HG03460 (cell line): ENCODE measurements around the gene RPL31.
A peak's percentile ranks its signal among the peaks of the same experiment; 100 is the strongest.

Experiments
- ATAC-seq: cut with Tn5 transposase; IDR thresholded peaks from one replicate; pipeline ENCODE4 v1.9.1; 2021; ENCODE audit not compliant: unreplicated experiment

The RPL31 gene

DNA sequence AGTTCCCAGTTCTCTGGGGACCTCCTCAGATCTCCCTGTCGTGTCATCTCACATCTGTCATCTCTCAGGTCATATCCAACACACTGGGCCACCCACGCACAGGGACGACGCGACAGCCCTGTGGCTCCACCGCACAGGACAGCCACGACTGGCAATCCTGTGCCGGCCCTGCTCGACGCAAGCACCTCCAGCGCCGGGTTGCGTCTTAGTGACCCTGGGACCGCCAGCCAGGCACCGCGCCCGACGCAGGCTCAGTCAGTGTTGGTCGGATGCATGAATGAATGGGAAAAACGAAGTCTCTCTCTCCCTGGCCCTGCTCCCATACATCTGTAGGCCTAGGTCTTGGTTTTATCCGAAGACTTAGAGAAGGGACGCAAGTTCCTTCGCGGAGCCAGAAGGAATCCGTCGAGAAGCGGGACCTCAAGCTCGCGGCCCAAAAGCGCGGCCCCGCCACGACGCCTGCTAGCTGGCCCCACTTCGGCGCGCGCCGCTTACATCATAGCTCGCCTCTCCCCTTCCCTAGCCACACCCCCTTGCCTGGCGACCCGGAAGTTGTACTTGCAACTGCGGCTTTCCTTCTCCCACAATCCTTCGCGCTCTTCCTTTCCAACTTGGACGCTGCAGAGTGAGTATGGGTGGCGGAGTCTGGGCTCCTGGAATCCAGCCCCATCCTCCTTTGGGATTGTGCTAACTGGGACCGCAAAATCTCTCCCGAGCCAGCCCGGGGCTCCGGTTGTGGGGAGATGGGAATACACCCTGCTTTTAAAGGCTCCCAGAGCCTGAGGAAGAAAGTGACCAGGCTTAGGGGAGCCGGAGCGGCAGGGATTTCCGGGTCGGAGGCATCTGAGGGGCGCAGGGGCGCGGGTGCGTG lies at the start of gene RPL31:
Gene RPL31, plus strand, starts transcription at position 599 of the 871 bp plus-strand sequence. CDS start 413 bp downstream, outside the sequence.
- ATAC-seq, result peak; percentile 97

DNA sequence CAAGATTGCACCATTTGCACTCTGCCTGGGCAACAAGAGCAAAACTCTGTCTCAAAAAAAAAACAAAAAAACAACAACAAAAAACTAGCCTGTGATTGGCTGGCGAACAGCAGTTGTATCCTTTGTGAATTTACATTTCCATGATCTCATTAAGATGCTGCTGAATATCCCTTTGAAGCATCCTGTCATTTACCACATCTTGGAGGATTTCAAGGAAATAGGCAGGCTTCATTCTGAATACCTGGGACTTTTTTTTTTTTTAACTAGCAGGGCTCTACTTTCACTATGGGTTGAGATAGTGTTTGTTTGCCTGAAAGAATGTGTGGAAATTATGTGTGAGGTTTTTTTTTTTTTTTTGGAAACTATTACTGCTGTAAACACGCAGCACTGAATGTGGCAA lies 49.6 kb upstream of the RPL31 start:
- no peak for ATAC-seq

DNA sequence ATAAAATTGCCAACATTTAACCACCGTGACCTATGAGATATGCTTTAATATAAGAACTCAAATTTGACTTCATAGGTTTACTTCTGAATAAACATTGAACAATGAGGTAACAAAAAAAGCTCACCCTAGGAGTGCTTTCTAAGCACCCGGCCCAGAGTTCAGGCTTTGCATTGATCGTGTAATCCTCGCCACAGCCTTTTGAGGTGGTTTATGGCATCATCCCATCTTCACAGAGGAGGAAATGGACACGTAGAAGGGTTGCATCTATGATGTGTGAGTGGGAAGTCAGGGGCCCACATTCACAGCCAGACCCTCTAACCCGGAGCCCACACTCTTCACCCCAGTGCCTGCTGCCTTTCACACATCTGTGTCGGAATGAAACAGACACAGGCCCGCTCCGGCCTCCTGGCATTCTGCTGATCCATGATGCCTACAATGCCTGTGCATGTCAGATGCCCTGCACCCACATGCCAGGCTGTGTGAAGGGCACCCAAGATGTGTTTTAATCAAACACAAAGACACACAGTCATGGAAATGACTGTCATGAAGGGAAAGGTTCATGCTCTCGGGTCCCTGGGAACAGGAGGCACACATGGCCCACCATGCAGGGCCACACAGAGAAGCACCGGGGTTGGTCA lies 48.6 kb upstream of the RPL31 start:
- no peak for ATAC-seq

DNA sequence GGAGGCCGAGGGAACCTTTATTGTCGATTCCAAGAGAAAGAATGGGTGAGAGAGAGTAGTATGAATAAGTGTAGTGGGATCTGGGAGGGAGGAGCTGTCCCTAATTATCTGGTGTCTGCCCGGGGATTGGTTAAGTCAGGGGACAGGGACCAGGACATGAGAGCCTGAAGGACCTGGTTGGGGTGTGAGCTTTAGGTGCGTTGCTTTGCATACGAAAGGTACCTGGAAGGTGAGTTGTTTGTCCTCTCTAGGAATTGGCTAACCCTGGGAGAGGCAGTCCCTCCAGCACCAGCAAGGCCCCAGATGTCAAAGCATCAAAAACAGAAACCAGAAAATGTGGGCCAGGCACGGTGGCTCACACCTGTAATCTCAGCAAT lies 48.1 kb upstream of the RPL31 start:
- no peak for ATAC-seq

DNA sequence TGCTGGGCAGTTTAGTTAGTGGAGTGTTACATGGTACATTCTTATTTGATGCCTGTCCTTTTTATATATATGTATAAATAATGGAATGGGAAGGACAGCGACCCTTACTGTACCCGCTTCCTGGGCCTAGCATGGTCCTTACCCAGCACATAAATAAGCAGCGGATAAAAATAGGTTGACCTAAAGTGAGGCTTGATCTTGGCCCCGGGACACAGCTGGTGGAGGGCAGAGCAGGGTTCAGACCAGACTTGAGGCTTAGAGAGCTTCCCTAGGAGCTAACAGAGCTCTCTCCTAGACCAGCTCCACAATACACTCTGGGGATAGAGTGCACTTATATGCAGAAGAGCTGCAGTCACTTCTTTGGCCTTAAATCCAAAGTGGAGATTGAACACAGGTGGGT lies 46.9 kb upstream of the RPL31 start:
- ATAC-seq, result no peak

DNA sequence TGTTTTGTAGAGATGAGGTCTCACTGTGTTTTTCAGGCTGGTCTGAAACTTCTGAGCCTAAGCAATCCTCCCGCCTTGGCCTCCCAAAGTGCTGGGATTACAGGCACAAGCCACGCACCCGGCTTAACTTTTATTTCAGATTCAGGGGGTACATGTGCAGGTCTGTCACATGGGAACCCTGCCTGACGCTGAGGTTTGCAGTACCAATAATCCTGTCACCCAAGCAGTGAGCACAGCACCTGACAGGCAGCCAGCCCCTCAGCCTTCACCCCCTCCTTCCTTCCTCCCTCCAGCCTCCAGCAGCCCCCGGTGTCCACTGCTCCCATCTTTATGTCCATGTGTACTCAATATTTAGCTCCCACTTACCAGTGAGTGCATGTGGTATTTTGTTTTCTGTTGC lies 46.0 kb upstream of the RPL31 start:
- ATAC-seq, result no peak

DNA sequence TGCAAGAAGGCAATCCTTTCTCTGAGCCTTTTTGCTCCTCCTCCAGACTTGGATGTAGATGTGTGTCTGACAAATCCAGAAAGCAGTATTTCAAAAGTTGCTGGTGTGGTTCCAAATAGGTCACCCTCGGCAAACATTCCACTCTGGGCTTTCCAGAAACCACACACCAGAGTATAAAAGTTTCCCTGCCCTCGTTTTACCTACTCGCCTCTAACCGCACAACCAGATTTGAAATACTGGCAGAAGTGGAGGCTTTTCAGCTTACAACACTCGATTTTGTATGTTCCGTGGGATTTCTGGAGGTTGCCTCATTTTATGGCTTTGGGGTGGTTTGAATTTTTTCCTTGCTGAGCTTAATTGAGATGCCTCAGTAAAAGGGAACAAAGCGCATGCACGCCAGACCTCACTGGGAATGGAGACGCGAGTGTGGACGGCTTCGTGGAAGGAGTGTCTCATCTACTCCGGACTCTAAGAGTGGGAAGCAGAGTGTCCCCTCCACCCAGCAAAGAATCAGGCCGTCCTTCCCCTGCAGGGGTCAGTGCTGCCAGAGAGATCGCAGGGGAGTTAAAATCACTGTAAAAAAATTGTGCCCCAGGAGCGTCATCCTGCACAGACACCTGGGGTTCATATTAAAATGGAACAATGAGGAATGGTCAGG lies 44.0 kb upstream of the RPL31 start:
- no peak for ATAC-seq

DNA sequence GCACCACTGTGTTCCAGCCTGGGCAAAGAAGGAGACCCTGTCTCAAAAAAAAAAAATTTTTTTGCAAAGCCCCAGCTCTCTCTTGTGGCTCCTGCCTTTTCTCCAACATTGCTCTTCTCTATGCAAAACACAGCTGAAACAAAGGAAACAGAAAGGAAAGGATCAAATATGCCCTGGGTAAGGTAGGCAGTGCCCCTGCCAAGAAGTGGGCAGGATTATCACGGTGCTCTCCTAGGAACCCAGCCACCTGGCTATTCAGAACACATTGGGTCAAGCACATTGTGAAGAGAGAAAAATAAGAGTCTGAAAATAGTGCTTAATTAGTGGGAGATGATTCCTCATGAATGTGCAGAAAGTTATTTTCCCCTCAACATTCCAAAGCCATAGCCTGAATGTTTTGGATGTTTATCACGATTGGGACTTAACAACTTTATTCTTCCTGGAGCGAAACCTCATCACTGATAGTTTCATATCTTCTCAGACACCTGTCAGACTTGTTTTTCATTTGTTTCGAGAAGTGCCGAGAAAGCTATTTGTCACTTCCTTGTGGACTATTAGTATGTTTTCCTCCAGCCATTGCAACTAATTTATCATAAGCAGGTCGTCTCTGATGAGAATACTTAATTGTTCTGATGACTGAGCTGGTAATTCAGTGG lies 42.7 kb upstream of the RPL31 start:
- no peak for ATAC-seq

DNA sequence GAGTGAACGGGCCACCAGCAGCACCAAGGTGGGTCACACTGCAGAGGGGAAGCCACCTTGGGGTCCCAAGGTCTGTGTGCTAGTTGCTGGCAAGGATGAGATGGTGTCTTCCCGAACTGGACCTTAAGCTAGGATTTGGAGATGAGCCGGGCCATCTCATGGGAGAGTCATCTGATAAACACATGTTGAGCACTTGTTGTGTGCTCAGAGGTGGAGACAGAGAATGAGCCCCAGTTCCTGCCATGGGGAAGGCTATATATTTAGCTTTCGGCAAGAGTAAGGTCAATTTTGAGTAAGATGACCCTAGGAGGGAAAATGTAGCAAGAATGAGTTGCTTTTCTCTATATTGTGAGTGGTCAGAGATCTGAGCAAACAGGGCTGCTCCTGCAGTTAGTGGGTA lies 41.4 kb upstream of the RPL31 start:
- no peak for ATAC-seq

DNA sequence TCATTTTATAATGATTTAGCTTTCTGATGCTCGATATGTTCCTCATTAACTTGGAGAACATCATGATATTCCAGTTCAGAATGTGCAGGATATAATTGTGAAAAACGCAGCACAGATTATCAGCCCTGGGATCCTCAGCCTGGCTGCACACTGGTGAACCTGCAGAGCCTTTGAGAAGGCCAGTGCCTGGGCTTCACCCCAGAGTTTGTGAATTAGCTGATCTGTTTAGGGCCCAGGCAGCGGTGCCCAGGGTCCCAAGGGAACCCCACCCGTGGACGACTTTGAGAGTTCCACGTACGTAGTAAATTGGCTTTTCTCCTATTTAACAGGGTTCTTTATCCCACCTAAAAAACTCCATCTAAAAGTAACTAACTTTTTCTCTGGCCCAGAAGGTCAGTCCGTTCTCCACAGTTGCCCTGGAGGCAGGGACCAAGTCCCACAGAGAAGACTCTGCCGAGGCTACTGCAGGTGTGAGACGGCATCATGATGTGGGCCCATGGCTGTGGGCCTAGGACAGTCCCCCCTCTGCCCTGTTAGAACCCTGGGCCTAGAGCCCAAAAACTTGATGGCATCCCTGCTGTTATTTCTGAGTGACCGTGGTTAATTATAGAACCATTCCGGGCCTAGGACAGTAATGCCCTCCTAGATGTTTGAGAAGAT lies 39.6 kb upstream of the RPL31 start:
- ATAC-seq, result no peak

DNA sequence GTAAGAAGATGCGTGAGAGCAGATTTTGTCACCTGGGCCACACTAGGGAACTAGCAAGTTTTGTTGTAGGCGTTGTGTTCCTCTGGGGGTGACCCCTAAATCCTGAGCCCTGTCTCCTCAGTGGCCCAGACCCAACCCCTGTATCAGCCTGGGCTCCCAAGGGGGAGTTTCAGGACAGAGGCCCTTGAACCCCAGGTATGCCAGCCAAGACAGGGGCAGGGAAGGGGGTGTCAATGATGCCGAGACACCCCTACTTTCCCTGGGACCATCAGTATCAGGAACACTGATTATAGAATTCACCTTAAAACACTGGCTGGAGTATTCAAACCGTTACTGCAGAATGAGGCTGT lies 39.1 kb upstream of the RPL31 start:
- no peak for ATAC-seq

DNA sequence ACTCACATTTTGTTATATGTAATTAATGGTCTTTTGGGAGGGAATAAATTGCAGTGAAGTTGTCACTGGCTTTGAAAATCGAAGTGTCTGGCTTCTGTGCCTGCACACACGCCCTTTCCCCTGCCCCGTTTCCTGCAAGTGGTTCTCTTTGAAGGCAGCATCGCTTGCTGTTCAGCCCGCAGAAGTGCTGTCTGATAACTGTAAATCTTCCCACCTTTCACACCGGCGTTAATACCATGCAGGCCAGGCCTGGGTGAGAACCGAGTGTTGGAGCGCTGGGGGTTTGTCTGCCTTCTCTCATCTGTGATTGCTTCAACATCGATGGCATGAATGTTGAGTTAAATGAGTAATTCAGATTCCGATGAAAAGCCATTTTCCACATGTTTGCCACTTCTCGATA lies 37.9 kb upstream of the RPL31 start:
- ATAC-seq, result no peak

DNA sequence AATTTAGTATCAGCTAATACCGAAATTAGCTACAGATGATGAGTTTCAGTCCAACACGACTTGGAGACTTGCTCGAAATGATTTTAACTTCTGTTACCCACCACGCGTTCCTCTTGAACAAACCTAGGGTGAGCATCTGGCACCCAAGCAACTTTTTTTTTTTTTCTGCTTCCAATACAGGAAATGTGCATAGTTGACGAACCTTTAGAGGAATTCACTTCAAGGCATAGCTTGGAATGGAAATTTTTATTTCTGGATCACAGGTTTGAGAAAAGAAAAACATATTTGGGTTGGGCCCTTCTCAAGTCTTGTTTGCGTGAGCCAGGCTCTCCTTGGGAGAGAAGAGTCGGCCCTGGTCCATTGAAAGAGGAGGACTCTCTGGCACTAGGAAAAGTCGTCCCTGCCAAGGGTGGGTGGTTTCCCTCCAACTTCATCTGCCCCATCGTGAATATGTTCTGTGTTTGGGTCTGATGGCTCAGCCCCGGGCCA lies 37.4 kb upstream of the RPL31 start:
- ATAC-seq, result no peak

DNA sequence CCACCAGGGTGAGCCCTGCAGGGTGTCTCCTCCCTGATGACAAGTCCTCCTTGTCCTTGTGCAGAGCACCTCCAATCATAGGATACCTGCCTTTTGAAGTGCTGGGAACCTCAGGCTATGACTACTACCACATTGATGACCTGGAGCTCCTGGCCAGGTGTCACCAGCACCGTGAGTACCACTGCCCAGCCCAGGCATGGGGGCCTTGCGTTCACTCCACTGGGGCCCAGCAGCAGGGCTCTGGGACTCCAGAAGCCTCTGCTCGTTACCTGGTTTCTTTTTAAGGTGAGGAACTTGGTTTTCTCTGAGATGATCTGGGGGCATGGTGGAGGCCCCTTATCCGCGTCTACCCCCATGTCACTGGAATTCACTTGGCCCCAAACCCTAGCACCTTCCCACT lies 36.5 kb upstream of the RPL31 start:
- no peak for ATAC-seq

DNA sequence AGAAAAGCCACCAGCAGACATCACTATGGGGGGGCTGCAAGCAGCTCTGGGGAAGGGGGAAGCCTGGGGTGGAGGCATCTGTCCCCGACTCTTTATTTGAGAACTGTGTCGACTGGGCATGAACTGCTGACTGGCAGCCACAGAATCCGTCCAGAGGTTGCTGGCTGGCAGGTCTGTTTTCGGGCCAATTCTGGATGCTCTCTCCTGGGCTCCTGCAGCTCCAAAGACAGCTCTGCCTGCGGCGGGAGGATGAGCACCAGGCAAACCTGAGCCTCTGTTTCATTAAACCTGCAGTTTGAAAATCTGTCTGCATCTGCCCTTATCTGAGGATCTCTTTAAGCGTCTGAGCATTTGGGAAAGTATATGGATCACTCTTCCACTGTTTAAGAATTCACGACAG lies 34.4 kb upstream of the RPL31 start:
- ATAC-seq, result no peak

DNA sequence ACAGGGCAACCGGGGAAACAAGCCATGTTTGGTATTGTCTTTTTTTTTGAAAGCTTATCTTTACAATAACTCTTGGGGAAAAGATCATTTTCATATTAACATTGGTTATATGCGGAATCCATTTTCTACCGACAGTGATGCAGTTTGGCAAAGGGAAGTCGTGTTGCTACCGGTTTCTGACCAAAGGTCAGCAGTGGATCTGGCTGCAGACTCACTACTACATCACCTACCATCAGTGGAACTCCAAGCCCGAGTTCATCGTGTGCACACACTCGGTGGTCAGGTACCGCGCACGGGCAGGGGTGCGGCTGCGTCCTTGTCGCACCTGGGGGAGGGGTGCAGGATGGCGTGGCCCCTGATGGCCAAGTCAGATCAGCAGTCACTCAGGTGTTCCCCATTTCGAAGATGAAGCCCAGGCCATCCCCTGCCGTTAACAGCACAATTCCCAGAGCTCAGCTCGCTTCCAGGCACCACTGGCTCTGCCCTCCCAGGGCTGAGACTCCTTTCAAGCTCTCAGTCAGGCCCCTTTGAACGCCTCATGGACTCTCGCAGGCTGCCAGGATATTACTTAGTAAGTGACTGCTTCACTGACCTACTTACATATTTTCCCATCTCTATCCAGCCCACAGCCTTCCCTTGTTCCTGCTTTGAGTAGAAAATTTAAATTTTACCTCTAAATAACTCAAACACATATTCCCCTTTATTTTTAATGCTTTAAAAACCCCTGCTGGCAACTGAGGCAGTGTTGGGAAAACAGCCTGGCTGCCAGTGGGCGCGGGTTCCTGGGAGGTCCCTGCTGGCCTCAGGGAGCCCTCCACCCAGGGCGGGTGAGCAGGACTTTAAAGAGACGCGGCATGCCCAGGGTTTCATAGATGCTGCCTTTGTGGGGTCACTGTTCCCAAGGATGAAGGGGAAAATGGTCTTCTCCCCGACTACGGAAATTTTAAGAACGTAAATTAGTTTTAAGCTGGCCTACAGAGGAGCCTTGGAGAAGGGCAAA lies 33.6 kb upstream of the RPL31 start:
- ATAC-seq, result no peak

DNA sequence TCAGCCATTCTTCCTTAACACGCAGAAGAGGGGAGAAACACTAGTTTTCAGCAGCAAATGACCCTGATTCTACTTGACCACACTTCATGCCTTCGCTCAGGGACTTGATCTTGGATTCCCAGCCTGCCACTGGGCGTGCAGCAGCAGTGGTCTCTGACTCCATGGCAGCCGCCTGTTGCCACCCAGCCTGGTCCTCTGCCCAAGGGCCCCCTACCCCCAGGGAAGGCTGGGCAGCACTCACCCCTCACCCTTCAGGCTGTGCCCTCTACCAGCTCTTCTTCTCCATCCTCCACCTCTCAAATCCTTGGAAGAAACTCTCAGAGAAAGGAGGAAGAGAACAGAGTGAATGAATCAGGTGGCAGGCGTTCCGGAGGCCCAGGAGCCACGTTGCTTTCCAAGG lies 32.1 kb upstream of the RPL31 start:
- ATAC-seq, result no peak

DNA sequence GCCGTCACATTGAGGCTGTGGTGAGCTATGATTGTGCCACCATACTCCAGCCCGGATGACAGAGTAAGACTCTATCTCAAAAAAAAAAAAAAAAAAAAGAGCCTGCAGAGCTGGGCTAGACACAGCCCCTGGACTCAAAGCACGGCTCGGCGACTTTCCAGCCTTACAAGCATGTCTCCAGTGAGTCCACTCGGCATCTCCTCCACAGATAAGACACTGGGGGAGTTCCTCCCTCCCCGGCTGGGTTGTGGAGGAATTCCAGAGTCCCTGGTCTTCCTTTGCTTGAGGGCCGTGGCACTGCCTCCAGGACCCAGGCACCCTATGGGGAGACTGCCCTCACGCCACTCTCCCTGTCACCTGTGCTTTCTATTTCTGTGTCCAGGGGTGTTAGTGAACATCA lies 30.9 kb upstream of the RPL31 start:
- ATAC-seq, result no peak

DNA sequence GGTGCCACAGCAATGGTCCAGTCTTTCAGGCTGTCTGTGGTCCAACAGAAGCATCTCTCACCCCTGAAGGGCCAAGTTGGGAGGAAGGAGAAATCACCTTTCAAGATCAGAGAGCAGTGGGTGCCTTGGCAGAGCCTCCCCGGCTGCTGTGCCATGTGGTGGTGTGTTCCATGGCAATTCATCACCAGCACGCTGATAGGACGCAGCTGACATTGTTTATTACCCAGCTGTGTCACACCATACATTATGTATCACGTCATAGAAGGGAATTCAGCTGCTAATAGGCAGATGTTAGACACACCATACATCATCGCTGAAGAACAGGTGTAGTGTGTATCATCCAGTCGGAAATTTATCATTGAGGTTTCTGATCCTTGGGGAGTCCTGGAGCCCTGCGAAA lies 29.6 kb upstream of the RPL31 start:
- ATAC-seq, result no peak
